BJ (cell line): ENCODE data around the gene GPC6. TPM values are rescaled to one million over a fixed set of nuclear protein-coding genes. Genes with fewer than 3 reads are reported as not detected.

Source experiments
- CTCF ChIA-PET: fragments of 350-600 bp; formaldehyde crosslinking; extraction: SDS; loops from one replicate; lab custom pipeline; 2021; ENCODE audit warnings: antibody characterized with exemption, inconsistent platforms; lab: Yijun Ruan, JAX
- POLR2A ChIA-PET: fragments of 300-600 bp; sonication (Branson Sonifier 250); formaldehyde crosslinking; extraction: SDS; loops from one replicate; lab custom pipeline; 2021; ENCODE audit warnings: antibody characterized with exemption; lab: Charles Lee
- DNase-seq: peaks from one replicate; pipeline ENCODE4 v3.0.0-alpha.2; 2011; ENCODE audit warnings: low read depth
- H3K27me3 ChIP-seq: 2 replicates; pipeline ENCODE4 v1.6.0; 2011; ENCODE audit warnings: low read length; ENCODE audit not compliant: control insufficient read depth, insufficient read depth
- H3K36me3 ChIP-seq: 2 replicates; pipeline ENCODE4 v1.5.1; 2011; ENCODE audit warnings: low read length; ENCODE audit not compliant: control insufficient read depth, insufficient read depth
- H3K4me3 ChIP-seq: 2 replicates; pipeline ENCODE4 v1.5.1; 2011; ENCODE audit warnings: low read depth, mild to moderate bottlenecking, control low read depth, low read length
- polyA plus RNA-seq: library from polyadenylated mRNA; depleted of rRNA; stranded (reverse); fragments of >200 nt; gene quantifications from 2 replicates; pipeline ENCODE4 v1.2.3, GENCODE V29; 2011
- TF ChIP-seq, protein P1 (sequence below): IDR thresholded peaks from 2 replicates; pipeline ENCODE4 v1.5.1; 2011; ENCODE audit warnings: low read depth, mild to moderate bottlenecking, control low read depth, inconsistent platforms, low read length, moderate library complexity; ENCODE audit not compliant: insufficient read depth

The GPC6 gene
- polyA plus RNA-seq, 1 experiment, result 23.0 TPM

DNA sequence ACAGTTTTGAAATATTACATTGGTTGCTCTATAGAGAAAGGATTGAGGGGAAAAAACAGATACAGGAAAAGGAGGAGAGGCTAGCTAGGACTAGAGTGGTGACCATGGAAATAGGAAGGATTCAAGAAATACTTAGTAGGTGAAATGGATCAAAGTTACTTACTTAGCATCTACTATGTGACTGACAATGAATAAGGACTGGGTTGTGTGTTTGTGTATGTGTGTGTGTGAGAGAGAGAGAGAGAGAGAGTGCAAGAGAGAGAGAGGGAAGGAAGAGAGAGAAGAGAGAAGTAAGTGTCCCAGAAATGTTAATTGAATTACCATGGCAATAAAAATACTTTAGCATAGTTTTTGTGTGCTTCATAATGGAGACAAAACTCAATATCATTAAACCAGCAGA, 7.9 kb downstream of the GPC6 start:
- CTCF ChIA-PET, result interaction anchor here (2.1 kb wide), 1 partner anchor 10 kb away, joined by 6 read pairs; no protein-coding TSS in a partner anchor
- POLR2A ChIA-PET, result no interaction called here
- TF ChIP-seq, protein P1, sequence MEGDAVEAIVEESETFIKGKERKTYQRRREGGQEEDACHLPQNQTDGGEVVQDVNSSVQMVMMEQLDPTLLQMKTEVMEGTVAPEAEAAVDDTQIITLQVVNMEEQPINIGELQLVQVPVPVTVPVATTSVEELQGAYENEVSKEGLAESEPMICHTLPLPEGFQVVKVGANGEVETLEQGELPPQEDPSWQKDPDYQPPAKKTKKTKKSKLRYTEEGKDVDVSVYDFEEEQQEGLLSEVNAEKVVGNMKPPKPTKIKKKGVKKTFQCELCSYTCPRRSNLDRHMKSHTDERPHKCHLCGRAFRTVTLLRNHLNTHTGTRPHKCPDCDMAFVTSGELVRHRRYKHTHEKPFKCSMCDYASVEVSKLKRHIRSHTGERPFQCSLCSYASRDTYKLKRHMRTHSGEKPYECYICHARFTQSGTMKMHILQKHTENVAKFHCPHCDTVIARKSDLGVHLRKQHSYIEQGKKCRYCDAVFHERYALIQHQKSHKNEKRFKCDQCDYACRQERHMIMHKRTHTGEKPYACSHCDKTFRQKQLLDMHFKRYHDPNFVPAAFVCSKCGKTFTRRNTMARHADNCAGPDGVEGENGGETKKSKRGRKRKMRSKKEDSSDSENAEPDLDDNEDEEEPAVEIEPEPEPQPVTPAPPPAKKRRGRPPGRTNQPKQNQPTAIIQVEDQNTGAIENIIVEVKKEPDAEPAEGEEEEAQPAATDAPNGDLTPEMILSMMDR, result no peak
- no peak for DNase-seq
- Histone ChIP-seq H3K36me3 (no peaks in the 10 kb centered on the region), H3K4me3 (no peak overlapping the region), H3K27me3 (no peaks in the 10 kb centered on the region)

DNA sequence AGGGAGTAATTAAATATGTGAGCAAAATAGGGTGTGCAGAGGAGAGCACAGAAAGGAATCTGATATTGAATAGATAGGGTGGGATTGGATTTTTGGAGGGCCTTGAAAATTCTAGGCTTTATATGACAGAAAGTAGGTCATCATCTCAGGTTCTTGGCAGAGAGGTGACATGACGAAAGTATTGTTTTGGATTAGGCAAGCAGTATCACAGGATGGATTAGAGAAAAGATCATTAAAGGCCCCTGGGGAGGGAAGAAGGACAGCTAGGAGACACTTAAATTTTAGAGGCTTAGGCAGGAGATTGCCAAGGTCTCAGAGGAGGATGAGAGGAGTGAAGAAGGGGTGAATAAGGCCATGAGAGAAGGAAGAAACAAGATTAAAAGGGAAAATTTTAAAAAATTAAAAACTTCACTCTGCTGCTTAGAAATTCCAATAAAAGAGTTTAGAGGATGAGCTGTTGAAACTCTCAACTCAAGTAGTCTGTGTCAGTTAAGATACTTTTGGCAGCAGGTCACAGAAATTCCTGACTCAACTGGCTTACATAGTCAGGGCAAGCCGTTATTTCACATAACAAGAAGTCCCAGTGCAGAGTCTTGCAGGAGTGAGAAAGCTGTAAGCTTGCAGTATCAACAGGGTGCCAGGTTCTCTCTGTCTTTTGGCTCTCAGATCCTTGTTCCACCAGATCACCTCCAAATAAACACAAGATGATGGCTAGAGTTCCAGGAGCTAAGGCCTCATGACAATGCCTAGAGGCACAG, 8.8 kb downstream of the GPC6 start:
- TF ChIP-seq, protein P1, result no peak
- no peaks in the 10 kb centered on the region for H3K36me3 ChIP-seq
- CTCF ChIA-PET, result interaction anchor here (0.6 to 2.1 kb wide), 4 partner anchors 9 to 603 kb away, joined by 3 to 6 read pairs (median 4); partner anchors contain the start of gene GPC6
- no peak for DNase-seq
- no peaks in the 10 kb centered on the region for H3K27me3 ChIP-seq
- POLR2A ChIA-PET, result interaction anchor here (0.6 kb wide), 1 partner anchor 149 kb away, joined by 3 read pairs; no protein-coding TSS in a partner anchor
- no peak overlapping the region for H3K4me3 ChIP-seq

DNA sequence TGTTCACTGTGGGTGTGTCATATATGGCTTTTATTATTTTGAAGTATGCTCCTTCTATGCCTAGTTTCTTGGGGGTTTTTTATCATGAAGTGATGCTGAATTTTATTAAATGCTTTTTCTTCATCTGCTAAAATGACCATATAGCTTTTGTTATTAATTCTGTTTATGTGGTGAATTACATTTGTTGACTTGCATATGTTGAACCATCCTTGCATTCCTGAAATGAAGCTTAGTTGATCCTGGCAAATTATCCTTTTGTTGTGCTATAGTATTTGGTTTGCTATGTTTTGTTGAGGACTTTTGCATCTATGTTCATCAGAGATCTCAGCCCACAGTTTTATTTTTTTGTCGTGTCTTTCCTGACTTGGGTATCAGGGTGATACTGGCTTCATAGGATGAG, 12.1 kb downstream of the GPC6 start:
- no peaks in the 10 kb centered on the region for H3K27me3 ChIP-seq
- H3K4me3 ChIP-seq, result no peak overlapping the region
- ChIA-PET CTCF (interaction anchor here (2.1 kb wide), 1 partner anchor 10 kb away, joined by 5 read pairs; no protein-coding TSS in a partner anchor), POLR2A (interaction anchor here (0.6 kb wide), 1 partner anchor 1080 kb away, joined by 3 read pairs; no protein-coding TSS in a partner anchor)
- TF ChIP-seq, protein P1, result no peak
- no peaks in the 10 kb centered on the region for H3K36me3 ChIP-seq
- DNase-seq, result no peak

DNA sequence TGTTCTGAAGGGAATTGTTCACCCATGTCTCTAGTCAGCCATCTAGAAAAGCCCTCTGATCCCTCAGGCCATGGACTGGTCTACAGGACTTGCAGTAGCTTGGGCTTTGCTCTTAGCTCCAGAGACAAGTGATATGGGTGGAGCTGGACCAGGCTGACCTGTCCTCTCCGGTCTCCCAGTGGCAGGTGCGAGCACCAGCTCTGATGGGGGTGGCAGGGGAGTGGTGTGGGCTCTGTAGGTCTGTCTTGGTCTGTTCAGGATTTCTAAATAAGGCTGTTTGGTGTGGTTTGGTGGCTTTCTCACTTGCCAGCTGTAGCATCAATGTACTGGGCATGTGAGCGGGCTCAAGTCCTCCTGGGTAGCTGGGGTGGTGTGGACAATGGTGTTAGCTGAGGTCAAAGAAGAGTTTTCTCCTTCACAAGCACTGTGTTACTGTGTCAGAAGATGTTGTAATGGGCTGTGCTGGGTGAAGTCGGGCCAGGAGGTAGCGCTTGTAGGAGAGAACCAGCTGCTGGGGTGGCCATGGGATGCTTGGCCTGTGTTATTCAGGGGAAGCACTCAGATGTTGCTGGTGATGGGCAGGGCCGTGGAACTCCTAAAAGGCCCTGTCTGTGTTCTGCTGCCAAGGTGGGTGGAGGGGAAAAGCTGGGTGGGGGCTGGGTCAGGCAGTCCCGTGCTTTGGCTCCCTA, 16.9 kb downstream of the GPC6 start:
- TF ChIP-seq, protein P1, result no peak
- DNase-seq, result no peak
- Histone ChIP-seq H3K27me3 (no peaks in the 10 kb centered on the region), H3K4me3 (no peak overlapping the region), H3K36me3 (no peaks in the 10 kb centered on the region)
- POLR2A ChIA-PET, result no interaction called here
- CTCF ChIA-PET, result interaction anchor here (0.6 to 1.7 kb wide), 3 partner anchors 9 to 841 kb away, joined by 3 to 6 read pairs (median 3); no protein-coding TSS in a partner anchor
